NCI-H146 treated with DMSO at 0.1 percent for 48 hours (cell line): ENCODE measurements around the gene GCG.

ENCODE experiments used
- DNase-seq: peaks from one replicate; lab custom pipeline; 2025; ENCODE audit not compliant: unreplicated experiment; lab: John Stamatoyannopoulos, UW

The GCG gene

GRCh38 chr2:162152147-162152546 lies at the start of gene GCG:
TSS of gene GCG (minus strand) at chr2:162152247. CDS start at chr2:162149178, 3,069 bp downstream.
- no peak for DNase-seq

DNA sequence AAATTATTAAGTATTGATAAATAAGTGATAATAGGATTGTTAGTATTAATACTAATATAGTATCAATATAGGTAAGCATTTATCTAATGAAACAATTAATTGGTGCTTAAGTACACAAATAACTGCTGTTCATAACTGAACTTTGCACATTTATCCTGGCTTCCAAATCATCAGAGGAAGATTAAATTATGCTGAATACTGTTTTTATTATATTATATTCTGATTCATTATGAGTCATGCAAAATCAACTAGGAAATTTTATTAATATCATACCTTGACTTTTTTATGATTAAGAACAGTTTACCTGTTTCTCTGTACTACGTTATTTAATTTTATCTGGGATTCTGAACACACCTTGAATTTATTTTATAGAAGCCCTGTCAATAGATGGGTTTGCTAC lies 48.6 kb upstream of the GCG start:
- no peak for DNase-seq

GRCh38 chr2:162199913-162200312 lies 47.9 kb upstream of the GCG start:
- no peak for DNase-seq

DNA sequence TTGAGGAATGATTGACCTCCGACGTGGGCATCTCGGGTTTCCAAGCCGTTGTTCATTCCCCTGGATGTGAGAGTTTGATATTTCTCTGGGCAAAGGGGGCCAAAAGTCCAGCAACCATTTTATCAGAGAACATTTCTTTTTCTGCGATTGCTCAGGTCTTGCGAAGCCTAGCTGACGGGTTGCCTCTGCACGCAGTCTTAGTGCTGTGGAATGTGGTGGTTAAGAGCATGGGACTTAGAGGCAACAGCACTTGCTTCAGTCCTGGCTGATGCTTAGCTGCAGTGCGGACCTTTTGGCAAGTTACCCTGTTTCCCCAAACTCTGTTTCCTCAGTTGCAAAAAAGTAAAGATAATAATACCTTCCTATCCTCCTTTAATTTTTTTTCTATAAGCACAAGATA lies 46.2 kb upstream of the GCG start:
- no peak for DNase-seq

DNA sequence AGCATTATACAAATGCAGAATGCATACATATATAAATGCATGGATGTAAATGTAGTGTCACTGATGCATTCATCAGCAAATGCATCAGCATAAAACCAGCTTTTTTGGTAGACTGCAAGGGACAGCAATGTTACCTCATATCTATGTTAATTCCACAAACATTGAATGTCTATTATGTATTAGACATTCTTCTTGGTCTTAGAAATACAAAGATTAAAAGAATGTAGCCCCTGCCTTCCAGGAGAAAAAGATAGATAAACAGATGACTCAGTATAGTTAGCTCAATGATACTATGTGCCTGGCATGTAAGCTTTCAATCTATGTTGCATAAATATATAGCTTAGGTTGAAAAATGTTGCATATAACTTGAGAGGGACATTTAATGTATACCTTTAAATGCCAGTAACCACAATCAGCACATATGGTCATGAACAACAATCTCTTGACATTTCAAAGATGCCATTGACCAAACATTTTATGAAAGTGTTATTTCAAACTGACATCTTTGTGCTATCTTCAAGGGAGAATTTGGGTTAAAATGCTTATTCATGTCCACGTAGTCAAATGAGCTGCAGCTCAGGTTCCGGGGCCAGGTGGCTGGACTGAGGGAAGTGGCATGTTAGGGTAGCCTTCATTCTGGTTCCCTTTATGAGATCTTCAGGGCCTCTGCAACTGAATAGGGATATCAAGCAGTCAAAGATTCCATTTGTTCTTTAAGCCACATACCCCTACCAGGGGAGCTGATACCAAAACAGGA lies 45.2 kb upstream of the GCG start:
- no peak for DNase-seq

GRCh38 chr2:162196638-162197037 lies 44.6 kb upstream of the GCG start:
- no peak for DNase-seq

DNA sequence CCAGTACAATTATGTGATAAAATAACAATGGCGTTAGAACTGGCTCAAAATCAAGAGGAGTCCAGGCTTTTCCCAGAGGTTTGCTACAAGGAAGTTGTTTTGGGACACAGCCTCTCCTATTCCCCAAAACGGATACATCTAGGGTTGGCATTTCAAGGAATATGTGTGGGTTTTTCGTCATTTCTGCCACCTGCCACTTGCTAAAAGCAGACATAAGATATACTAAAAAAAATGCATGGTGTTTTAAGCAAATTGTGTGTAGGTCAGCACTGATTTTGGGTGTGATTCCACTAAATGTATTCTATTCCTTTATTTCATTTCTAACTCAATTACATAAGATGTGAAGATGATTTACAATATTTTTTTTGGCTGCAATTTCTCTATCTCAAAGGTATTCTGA lies 36.4 kb upstream of the GCG start:
- DNase-seq, result no peak

GRCh38 chr2:162185541-162186232 lies 33.6 kb upstream of the GCG start:
- DNase-seq, result no peak

DNA sequence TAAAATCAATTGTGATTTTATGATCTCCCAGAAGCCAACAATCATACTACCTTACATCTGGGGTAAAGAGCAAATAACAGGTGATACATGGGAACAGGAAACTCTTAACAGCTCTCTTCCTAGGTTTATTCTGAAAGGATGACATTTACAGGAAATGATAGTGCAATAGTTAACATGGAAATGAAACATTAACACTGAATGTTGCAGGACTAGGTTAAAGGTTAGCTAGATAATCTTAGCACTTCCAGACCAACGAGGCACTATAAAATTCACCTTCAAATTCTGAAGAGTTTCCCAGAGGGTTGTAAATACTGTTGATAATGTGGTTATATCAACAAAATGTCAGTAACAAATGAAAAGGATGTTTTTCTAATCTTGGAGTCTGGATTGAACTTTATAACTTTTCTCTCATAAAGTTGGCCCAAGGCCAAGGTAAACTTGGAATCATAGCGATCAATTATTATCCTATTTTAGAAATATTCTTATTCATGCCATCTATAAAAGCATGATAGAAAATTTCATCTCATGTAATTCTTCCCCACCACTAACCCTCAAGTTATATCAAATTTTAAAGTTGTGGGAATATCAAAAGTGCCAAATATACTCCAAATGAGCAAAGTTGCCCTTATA lies 32.9 kb upstream of the GCG start:
- no peak for DNase-seq

DNA sequence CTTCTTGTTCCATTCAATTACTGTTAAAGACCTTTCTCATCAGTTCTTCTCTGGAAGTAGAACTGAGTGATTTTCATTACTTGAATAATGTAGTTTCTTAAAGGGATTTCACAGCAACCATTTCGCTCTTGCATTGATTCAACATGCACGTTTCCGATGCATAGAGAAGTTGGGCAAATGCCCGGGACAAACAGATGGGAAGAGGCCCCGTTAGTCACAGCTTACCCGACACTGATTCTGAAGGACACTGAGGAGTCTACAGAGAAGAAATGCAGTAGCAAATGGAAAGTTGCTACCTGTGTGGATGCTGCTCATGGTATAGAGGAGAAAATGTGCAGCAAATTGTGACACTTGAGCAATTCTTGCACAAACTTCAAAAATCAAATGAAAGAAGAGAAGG lies 32.3 kb upstream of the GCG start:
- no peak for DNase-seq

GRCh38 chr2:162182395-162182794 lies 30.3 kb upstream of the GCG start:
- no peak for DNase-seq

DNA sequence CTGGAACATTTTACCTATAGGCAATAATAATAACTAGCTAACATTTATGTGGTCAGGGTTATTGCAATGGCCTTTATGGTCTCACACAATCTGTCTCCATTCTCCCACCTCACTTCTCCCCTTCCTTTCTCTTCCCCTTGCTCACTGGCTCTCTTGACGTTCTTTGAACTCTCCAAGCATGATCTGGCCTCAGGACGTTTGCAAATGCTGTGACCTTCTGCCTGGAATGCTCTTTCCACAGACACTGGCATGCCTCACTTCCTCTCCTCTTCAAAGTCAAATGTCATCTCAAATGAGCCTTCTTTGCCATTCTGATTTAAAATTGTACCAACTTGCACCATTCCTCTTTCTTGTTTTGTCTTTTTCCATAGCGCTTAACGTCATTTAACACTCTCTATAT lies 25.3 kb upstream of the GCG start:
- no peak for DNase-seq

DNA sequence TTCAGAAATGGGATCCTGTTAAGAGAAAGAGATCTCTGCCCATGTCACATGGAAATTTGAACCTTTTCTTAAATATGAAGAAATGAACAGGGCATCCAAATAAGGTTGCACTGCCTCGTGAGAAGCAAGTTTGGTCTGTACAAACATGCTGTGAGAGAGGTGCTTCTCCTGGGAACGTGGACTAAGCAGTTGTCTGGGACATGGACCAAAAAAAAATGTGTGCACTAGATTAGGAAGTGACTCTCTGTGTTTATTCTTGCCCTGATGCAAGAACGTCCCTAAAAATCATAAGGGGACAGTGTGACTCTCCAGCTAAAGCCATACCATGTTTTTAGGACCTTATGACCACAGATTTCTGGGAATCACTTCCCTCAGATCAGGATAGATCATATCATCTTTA lies 23.7 kb upstream of the GCG start:
- DNase-seq, result no peak

GRCh38 chr2:162174746-162175145 lies 22.7 kb upstream of the GCG start:
- DNase-seq, result no peak

DNA sequence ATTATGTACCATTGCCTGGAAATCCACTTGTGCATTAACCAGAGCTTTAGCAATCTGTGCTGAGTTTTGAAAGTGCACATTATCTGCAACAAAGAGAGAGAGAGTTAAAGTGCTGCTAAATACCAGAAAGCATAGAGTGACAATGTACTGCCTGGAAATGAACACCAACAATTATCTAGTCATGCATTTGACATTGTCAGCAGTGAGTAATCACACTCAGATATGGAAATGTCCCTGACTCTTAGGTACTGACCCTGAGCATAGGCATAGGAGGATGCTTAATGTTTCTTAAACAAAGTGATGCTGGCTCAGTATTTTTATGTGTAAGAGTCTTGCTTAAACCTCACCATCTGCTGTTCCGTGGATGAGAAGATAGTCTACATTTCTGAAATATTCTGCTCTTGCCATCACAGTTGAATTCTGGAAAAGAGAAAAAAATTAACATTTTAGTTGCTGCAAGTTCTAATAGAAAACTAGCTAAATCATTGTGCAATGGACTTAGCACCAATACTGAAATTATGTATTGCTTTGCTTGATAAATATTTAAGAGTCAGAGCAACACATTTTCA lies 20.8 kb upstream of the GCG start:
- no peak for DNase-seq

GRCh38 chr2:162166745-162167144 lies 14.7 kb upstream of the GCG start:
- DNase-seq, result no peak

DNA sequence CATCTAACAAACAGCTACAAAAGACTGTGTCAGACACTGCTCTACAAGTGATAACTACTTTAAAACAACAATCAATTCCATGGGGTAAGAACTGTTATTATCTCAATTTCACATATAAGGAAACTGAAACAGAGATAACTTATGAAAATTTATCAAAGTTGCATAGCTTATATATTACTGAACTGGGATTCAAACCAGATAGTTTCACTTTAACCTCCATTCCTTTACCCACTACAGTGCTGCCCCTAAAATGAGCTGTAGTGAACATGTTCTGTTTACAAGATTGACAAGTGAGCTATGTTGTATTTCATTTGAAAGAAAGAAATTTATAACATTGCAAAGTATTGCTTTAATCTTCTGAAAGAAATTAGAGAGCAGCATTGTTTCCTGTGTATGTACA lies 14.1 kb upstream of the GCG start:
- DNase-seq, result no peak

DNA sequence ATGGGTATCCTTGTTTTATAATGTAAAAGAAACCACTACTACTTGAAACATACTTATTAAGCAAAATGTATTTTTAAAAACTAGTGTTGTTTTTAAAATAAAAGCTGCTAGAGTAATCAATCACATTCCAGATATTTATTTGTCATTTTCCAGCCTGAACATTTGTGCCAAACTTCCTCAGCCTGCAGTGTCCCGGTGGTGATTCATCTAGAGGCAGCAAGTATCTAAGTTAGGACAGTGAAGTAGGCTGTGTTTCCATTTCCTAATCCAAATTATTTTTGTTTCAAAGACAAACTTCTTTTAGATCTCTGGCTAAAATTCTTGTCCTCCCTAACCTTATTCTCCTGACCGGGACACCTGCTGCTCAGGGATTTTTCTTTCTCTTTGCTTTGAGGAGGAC lies 12.8 kb upstream of the GCG start:
- DNase-seq, result no peak

DNA sequence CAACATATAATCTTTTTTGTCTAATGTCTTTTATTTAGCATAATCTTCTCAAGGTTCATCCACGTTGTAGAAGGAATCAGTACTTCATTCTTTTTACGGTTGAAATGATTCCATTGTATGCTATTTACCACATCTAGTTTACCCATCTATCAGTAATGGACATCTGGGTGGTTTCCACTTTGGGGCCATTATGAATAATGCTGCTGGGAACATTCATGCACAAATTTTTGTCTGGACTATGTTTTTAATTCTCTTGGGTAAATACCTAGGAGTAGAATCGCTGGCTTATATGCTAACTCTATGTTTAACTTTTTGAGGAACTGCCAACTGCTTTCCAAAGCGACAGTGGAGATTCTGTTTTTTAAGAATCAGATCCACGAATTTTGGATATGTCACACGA lies 7.4 kb upstream of the GCG start:
- no peak for DNase-seq

DNA sequence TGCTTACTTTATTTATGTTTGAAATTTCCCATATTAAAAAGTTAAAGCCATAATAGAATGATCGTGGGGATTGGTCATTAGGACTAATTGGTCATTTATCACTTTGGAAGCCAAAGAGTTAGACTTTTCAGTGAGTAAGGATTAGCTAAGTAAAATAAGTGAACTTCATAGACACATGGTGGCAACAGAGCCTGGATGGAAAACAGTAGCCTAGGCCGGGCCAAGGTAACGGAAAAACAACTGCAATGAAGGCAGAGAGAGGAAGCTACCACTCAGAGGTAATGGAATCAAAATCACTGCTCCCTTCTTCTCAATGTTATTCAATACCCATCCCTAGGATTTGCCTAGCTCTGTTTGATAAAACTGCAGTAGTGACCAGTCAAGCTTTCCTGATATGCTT lies 4.1 kb upstream of the GCG start:
- DNase-seq, result no peak

GRCh38 chr2:162155093-162155492 lies 3.0 kb upstream of the GCG start:
- no peak for DNase-seq

DNA sequence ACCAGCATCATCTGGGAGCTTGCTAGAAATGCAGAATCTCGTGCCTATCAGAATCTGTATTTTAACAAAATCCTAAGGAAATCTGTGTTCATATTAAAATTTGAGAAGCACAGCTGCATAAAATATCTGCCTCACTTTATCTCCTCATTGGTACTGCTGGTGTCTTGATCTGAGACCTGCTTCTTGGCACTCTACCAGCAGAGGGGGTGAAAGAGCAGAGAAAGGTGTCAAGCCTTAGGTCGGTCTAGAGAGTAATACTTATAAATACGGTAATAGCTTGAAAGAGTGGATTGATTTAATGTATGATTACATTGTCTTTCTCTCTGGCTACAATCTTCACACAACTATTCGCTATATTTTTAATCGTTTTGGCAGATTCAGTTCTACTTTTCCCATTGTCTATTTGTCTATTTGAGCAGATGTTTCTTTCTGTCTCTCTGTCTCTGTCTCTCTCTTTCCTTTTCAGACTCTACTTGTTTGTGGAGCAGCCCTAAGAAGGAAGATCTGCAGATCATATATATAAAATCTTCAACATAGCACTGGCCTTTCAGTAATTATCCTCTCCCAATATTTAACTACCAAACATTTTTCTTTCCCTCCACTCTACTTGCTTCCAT lies 1.7 kb upstream of the GCG start:
- DNase-seq, result peak; percentile 25
